ENCODE measurements around the gene PDE6B. TPM values are rescaled to one million over a fixed set of nuclear protein-coding genes. Genes with fewer than 3 reads are reported as not detected.

Gene PDE6B
- total RNA-seq, 1 donor from 2014 or later = 4.1 TPM

- DNase-seq (ENCODE audit: low read depth, low spot score) = no peak
- H3K27me3 Mint-ChIP-seq (ENCODE audit: low read depth) = no peaks in the 10 kb centered on the region
- H3K4me3 Mint-ChIP-seq = no peak overlapping the region
- no peak overlapping the region for H3K27ac Mint-ChIP-seq (ENCODE audit: unreplicated experiment)
- H3K4me1 Mint-ChIP-seq = peaks cover 3% of the 10 kb centered on the region
- TF ChIP-seq CTCF (conservative IDR thresholded peaks at IDR 0.05) = no peak
- no peaks in the 10 kb centered on the region for H3K36me3 Mint-ChIP-seq (ENCODE audit: low read depth)
- H3K9me3 Mint-ChIP-seq = peaks cover 3% of the 10 kb centered on the region
Observed at GRCh38 chr4:653831-654502, 28.6 kb downstream of the PDE6B start.

- no peak for TF ChIP-seq CTCF (conservative IDR thresholded peaks at IDR 0.05)
- Mint-ChIP-seq H3K4me3 (no peak overlapping the region), H3K4me1 (peaks cover 3% of the 10 kb centered on the region), H3K27me3 (ENCODE audit: low read depth) (no peaks in the 10 kb centered on the region), H3K9me3 (peaks cover 3% of the 10 kb centered on the region), H3K27ac (ENCODE audit: unreplicated experiment) (no peak overlapping the region), H3K36me3 (ENCODE audit: low read depth) (no peaks in the 10 kb centered on the region)
- no peak for DNase-seq (ENCODE audit: low read depth, low spot score)
Observed at GRCh38 chr4:654503-654845, 29.1 kb downstream of the PDE6B start.

- H3K27ac Mint-ChIP-seq (ENCODE audit: unreplicated experiment) = no peak overlapping the region
- DNase-seq (ENCODE audit: low read depth, low spot score) = no peak
- H3K27me3 Mint-ChIP-seq (ENCODE audit: low read depth) = no peaks in the 10 kb centered on the region
- H3K36me3 Mint-ChIP-seq (ENCODE audit: low read depth) = peaks cover 3% of the 10 kb centered on the region
- no peak for TF ChIP-seq CTCF (conservative IDR thresholded peaks at IDR 0.05)
- H3K9me3 Mint-ChIP-seq = peaks cover 6% of the 10 kb centered on the region
- H3K4me3 Mint-ChIP-seq = no peak overlapping the region
- H3K4me1 Mint-ChIP-seq = peaks cover 3% of the 10 kb centered on the region
Observed at GRCh38 chr4:654871-655463, 29.6 kb downstream of the PDE6B start.

GRCh38 chr4:655464-656151 is 30.2 kb downstream of the PDE6B start:
- H3K36me3 Mint-ChIP-seq (ENCODE audit: low read depth) = peaks cover 4% of the 10 kb centered on the region
- H3K4me1 Mint-ChIP-seq = peaks cover 3% of the 10 kb centered on the region
- H3K27me3 Mint-ChIP-seq (ENCODE audit: low read depth) = no peaks in the 10 kb centered on the region
- H3K27ac Mint-ChIP-seq (ENCODE audit: unreplicated experiment) = peak overlapping the region; percentile 75
- DNase-seq (ENCODE audit: low read depth, low spot score) = no peak
- peaks cover 8% of the 10 kb centered on the region for H3K9me3 Mint-ChIP-seq
- no peak overlapping the region for H3K4me3 Mint-ChIP-seq
- TF ChIP-seq CTCF (conservative IDR thresholded peaks at IDR 0.05) = no peak

GRCh38 chr4:656436-657337 is 31.3 kb downstream of the PDE6B start:
- Mint-ChIP-seq H3K27ac (ENCODE audit: unreplicated experiment) (no peak overlapping the region), H3K27me3 (ENCODE audit: low read depth) (no peaks in the 10 kb centered on the region), H3K36me3 (ENCODE audit: low read depth) (peaks cover 8% of the 10 kb centered on the region), H3K4me3 (no peak overlapping the region), H3K9me3 (peaks cover 12% of the 10 kb centered on the region), H3K4me1 (peaks cover 3% of the 10 kb centered on the region)
- no peak for TF ChIP-seq CTCF (conservative IDR thresholded peaks at IDR 0.05)
- no peak for DNase-seq (ENCODE audit: low read depth, low spot score)
